Endodermal cell (in vitro differentiated cells): Measurements from ENCODE around the gene LRRC28. TPM values are rescaled to one million over a fixed set of nuclear protein-coding genes. Genes with fewer than 3 reads are reported as not detected.

Experiments used
- DNase-seq: peaks from one replicate; pipeline ENCODE4 v3.0.0-alpha.2; 2017
- H3K27ac ChIP-seq: 2 replicates; pipeline ENCODE4 v1.5.1; 2013; ENCODE audit warnings: mild to moderate bottlenecking, low read depth, low read length, moderate library complexity
- H3K27me3 ChIP-seq: 2 replicates; pipeline ENCODE4 v1.6.1; 2013; ENCODE audit warnings: mild to moderate bottlenecking, low read length, moderate library complexity; ENCODE audit not compliant: insufficient read depth, control insufficient read depth, poor library complexity, severe bottlenecking
- H3K36me3 ChIP-seq: 2 replicates; pipeline ENCODE4 v1.7.0; 2013; ENCODE audit warnings: mild to moderate bottlenecking, low read length, moderate library complexity; ENCODE audit not compliant: control insufficient read depth, insufficient read depth
- H3K4me1 ChIP-seq: one replicate; pipeline ENCODE4 v1.7.0; 2013; ENCODE audit warnings: low read length; ENCODE audit not compliant: control insufficient read depth, insufficient read depth
- H3K4me3 ChIP-seq: 2 replicates; pipeline ENCODE4 v1.5.1; 2013; ENCODE audit warnings: mild to moderate bottlenecking, low read length, moderate library complexity
- H3K9ac ChIP-seq: 2 replicates; pipeline ENCODE4 v1.6.1; 2013; ENCODE audit warnings: mild to moderate bottlenecking, low read length, moderate library complexity; ENCODE audit not compliant: poor library complexity, severe bottlenecking; ENCODE audit errors: extremely low read depth
- H3K9me3 ChIP-seq: 2 replicates; pipeline ENCODE4 v1.6.1; 2013; ENCODE audit warnings: mild to moderate bottlenecking, low read length, moderate library complexity; ENCODE audit not compliant: control insufficient read depth
- H3K27ac Mint-ChIP-seq: 2 replicates; pipeline ENCODE4 v1.8.0; 2020; ENCODE audit warnings: mixed read lengths
- H3K27me3 Mint-ChIP-seq: 2 replicates; pipeline ENCODE4 v1.8.0; 2021; ENCODE audit warnings: mild to moderate bottlenecking, mixed read lengths; ENCODE audit not compliant: insufficient read depth
- H3K36me3 Mint-ChIP-seq: 2 replicates; pipeline ENCODE4 v1.8.0; 2020; ENCODE audit warnings: low read depth, mixed read lengths
- H3K4me1 Mint-ChIP-seq: 2 replicates; pipeline ENCODE4 v1.8.0; 2020; ENCODE audit warnings: mixed read lengths
- H3K4me3 Mint-ChIP-seq: 2 replicates; pipeline ENCODE4 v1.8.0; 2020; ENCODE audit warnings: mild to moderate bottlenecking, moderate library complexity, mixed read lengths
- H3K9me3 Mint-ChIP-seq: 2 replicates; pipeline ENCODE4 v1.8.0; 2020; ENCODE audit warnings: mild to moderate bottlenecking, mixed read lengths
- WGBS, 2 experiments: methylation state at CpG; one replicate each; pipeline versions ENCODE4 v1.1.5 to v1.1.7; 2013; ENCODE audit warnings: missing lambda C conversion rate in 2 of 2, mixed read lengths in 1 of 2; ENCODE audit not compliant: insufficient coverage in 1 of 2, insufficient read length in 1 of 2; 5-methylcytosine and 5-hydroxymethylcytosine counted together
- total RNA-seq, 2 donors: library from RNA; stranded (reverse); fragmentation: NEBNext Ultra II Directional in 1 of 2; extraction: Animal tissue kit (Norgen Biotek cat#: 25700) in 1 of 2; gene quantifications; 2 replicates in 1 of 2; 3 replicates in 1 of 2; pipeline ENCODE4 v1.2.1, GENCODE V29; 2021
- TF ChIP-seq, protein P1 (sequence below): fragments of 200-600 bp; sonication (generic); conservative IDR thresholded peaks from 2 replicates; pipeline ENCODE4 v1.5.0; 2021; ENCODE audit warnings: antibody characterized with exemption, mild to moderate bottlenecking

Gene LRRC28
- total RNA-seq, 2 donors from 2014 or later, result 26.1 to 35.5 TPM

DNA sequence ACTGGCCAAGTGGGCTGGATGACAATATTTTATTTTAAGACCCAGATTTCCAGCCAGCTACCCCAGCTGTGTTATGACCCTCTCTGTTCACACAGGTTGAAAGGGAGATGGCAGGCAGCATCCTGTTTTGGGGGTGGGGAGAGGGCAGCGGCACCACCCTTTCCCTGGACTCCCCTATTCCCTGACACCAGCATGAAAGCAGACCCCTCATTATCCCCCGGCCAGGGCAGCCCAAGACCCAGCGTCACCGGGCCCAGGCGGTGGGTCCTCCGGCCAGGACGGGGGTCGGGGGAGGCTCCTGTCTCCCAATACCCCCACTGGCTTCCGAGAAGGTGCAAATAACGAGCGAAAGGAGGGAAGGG, 186.9 kb downstream of the LRRC28 start:
- H3K27me3 ChIP-seq, result no peaks in the 10 kb centered on the region
- H3K4me3 ChIP-seq, result no peak overlapping the region
- DNase-seq, result peak; percentile 50
- no peaks in the 10 kb centered on the region for H3K36me3 Mint-ChIP-seq
- no peak overlapping the region for H3K9ac ChIP-seq
- TF ChIP-seq, protein P1, sequence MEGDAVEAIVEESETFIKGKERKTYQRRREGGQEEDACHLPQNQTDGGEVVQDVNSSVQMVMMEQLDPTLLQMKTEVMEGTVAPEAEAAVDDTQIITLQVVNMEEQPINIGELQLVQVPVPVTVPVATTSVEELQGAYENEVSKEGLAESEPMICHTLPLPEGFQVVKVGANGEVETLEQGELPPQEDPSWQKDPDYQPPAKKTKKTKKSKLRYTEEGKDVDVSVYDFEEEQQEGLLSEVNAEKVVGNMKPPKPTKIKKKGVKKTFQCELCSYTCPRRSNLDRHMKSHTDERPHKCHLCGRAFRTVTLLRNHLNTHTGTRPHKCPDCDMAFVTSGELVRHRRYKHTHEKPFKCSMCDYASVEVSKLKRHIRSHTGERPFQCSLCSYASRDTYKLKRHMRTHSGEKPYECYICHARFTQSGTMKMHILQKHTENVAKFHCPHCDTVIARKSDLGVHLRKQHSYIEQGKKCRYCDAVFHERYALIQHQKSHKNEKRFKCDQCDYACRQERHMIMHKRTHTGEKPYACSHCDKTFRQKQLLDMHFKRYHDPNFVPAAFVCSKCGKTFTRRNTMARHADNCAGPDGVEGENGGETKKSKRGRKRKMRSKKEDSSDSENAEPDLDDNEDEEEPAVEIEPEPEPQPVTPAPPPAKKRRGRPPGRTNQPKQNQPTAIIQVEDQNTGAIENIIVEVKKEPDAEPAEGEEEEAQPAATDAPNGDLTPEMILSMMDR, result no peak
- no peak overlapping the region for H3K27ac Mint-ChIP-seq
- H3K4me3 Mint-ChIP-seq, result no peak overlapping the region
- no peaks in the 10 kb centered on the region for H3K36me3 ChIP-seq
- peaks cover 5% of the 10 kb centered on the region for H3K4me1 Mint-ChIP-seq
- H3K27me3 Mint-ChIP-seq, result no peaks in the 10 kb centered on the region
- no peaks in the 10 kb centered on the region for H3K9me3 ChIP-seq
- peaks cover 5% of the 10 kb centered on the region for H3K4me1 ChIP-seq
- H3K9me3 Mint-ChIP-seq, result no peaks in the 10 kb centered on the region
- WGBS, 2 experiments, result 89 to 91% methylated on average over 8 to 10 of the region's 11 CpGs
- peak overlapping the region; percentile 32 for H3K27ac ChIP-seq

DNA sequence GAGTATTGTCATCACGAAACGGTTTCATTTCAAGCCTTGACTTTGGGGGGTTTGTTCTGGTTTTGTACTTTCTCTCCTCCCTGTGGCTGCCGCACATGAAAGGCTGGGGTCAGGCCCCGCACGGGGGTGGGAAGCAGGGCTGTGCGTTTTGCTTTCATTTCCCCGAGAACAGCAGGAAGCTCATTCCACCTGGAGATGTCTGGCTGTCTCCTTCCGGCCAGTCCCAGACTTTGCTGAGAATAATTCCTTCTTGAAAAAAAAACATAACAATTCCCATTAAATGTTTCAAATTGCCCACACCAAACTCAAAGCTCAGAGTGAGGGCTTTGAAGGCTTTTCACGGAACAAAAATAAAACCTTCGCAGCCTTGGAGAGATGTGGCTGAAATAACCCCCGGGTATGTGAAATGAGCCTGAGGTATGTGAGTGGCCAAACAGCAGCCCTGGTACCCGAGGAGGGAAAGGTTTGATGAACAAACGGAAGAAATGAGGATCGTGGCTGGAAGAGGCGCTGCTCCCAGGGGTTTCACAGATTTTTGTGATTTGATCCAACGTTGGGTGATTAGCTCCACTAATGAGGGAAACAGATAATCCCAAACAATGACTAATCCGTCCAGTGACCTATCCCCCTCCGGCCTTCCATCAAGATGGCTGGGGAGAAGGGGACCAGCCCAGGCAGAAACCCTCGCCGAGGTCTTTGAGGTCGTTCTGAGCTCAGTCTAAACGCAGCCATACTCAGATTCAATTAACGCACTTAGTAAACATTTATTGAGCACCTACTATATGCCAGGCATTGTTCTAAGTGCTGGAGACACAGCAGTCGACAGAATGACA, 187.6 kb downstream of the LRRC28 start:
- H3K9me3 ChIP-seq, result no peaks in the 10 kb centered on the region
- peak overlapping the region; percentile 44 for H3K27ac ChIP-seq
- no peaks in the 10 kb centered on the region for H3K9me3 Mint-ChIP-seq
- TF ChIP-seq, protein P1, result no peak
- no peak overlapping the region for H3K4me3 Mint-ChIP-seq
- no peaks in the 10 kb centered on the region for H3K27me3 Mint-ChIP-seq
- H3K4me1 Mint-ChIP-seq, result peaks cover 5% of the 10 kb centered on the region
- peak; percentile 42 for DNase-seq
- no peaks in the 10 kb centered on the region for H3K36me3 ChIP-seq
- H3K4me1 ChIP-seq, result peaks cover 5% of the 10 kb centered on the region
- H3K9ac ChIP-seq, result no peak overlapping the region
- no peaks in the 10 kb centered on the region for H3K27me3 ChIP-seq
- no peak overlapping the region for H3K4me3 ChIP-seq
- no peak overlapping the region for H3K27ac Mint-ChIP-seq
- WGBS, 2 experiments, result 78 to 82% methylated on average over 13 to 24 of the region's 24 CpGs
- no peaks in the 10 kb centered on the region for H3K36me3 Mint-ChIP-seq

DNA sequence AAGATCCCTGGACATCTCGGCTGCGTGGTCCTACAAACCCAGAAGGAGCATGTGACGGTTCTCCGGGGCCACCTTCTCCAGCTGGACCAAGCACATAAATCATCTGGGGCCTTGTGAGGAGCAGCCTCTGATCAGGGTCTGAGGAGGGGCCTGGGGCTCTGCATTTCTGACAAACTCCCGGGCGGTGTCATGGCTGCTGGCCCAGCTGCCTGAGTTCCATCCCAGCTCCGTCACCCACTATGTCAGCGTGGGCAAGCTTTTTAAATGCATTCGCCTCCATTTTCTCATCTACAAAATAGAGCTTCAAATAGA, 188.2 kb downstream of the LRRC28 start:
- H3K27ac ChIP-seq, result no peak overlapping the region
- WGBS, 2 experiments, result 95 to 100% methylated on average over 5 to 9 of the region's 9 CpGs
- no peak overlapping the region for H3K9ac ChIP-seq
- no peak overlapping the region for H3K4me3 ChIP-seq
- H3K9me3 ChIP-seq, result no peaks in the 10 kb centered on the region
- Mint-ChIP-seq H3K4me3 (no peak overlapping the region), H3K36me3 (no peaks in the 10 kb centered on the region), H3K4me1 (peaks cover 5% of the 10 kb centered on the region), H3K27ac (no peak overlapping the region), H3K9me3 (no peaks in the 10 kb centered on the region), H3K27me3 (no peaks in the 10 kb centered on the region)
- TF ChIP-seq, protein P1, result no peak
- no peaks in the 10 kb centered on the region for H3K36me3 ChIP-seq
- peak; percentile 24 for DNase-seq
- H3K4me1 ChIP-seq, result peaks cover 5% of the 10 kb centered on the region
- no peaks in the 10 kb centered on the region for H3K27me3 ChIP-seq
